Measurements from ENCODE around the gene SNX11.
A peak's percentile ranks its signal among the peaks of the same experiment; 100 is the strongest.
"Not testable (repeated sequence)": the region's sequence is repeated elsewhere in the genome, so short reads cannot be mapped to it uniquely, and the experiment has no call there.

SNX11 gene, protein sequence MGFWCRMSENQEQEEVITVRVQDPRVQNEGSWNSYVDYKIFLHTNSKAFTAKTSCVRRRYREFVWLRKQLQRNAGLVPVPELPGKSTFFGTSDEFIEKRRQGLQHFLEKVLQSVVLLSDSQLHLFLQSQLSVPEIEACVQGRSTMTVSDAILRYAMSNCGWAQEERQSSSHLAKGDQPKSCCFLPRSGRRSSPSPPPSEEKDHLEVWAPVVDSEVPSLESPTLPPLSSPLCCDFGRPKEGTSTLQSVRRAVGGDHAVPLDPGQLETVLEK

DNA sequence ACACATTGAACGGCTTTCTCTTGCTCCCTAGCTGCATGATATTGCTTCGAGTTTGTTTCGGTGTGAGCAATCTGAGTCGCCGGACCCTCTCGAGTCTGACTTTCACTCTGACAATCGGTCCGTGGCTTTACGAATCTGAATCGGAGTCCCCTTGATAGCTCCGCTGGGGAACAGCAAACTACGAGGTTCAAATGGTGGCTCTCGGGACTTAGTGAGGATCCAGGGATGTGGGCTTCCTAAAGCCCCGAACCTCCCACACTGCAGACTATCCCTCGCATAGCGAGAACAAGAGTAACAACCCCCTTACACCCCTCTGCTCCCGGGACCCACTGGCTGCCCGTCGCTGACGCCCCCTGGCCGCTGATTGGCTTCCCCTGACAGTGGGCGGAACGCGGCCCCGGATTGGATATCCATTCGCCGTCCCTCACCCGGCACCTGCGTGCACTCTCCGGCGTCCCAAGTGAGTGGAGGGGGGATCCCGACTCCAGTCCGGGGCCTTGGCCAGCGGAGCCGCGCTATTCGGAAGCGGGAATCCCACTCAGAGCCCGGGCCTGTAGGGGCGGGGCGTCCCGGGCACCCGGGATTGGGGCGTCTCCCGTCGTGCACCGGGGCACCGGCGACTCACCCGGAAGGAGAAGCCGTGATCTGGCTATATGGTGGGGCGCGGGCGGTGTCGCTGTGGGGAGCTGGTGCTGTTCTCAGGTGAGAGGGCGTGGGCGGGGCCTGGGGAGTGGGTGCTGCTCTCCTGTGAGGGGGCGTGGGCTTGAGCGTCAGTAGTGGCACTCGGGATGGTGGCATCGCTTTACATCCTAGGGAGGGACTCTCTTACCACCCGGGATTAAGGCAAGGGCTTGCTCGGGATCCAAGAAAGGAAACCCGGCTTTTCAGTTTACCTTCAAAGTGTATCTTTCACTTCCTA lies at the start of gene SNX11:
SNX11 (plus strand) TSS at position 630 of the 919 bp plus-strand sequence. CDS start 4,278 bp downstream, outside the sequence.
- peak; percentile 93 to 97 (median 94) for DNase-seq (ENCODE audit: low read depth in 3 of 3)

DNA sequence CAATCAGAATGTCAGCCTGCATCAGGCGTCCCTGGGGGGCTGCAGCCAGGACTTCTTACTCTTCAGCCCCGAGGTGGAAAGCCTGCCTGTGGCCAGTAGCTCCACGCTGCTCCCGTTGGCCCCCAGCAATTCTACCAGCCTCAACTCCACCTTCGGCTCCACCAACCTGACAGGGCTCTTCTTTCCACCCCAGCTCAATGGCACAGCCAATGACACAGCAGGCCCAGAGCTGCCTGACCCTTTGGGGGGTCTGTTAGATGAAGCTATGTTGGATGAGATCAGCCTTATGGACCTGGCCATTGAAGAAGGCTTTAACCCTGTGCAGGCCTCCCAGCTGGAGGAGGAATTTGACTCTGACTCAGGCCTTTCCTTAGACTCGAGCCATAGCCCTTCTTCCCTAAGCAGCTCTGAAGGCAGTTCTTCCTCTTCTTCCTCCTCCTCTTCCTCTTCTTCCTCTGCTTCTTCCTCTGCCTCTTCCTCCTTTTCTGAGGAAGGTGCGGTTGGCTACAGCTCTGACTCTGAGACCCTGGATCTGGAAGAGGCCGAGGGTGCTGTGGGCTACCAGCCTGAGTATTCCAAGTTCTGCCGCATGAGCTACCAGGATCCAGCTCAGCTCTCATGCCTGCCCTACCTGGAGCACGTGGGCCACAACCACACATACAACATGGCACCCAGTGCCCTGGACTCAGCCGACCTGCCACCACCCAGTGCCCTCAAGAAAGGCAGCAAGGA lies 49.0 kb upstream of the SNX11 start:
- no peak for DNase-seq (ENCODE audit: low read depth in 3 of 3)

DNA sequence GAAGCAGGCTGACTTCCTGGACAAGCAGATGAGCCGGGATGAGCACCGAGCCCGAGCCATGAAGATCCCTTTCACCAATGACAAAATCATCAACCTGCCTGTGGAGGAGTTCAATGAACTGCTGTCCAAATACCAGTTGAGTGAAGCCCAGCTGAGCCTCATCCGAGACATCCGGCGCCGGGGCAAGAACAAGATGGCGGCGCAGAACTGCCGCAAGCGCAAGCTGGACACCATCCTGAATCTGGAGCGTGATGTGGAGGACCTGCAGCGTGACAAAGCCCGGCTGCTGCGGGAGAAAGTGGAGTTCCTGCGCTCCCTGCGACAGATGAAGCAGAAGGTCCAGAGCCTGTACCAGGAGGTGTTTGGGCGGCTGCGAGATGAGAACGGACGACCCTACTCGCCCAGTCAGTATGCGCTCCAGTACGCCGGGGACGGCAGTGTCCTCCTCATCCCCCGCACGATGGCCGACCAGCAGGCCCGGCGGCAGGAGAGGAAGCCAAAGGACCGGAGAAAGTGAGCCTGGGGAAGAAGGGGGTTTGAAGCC lies 48.4 kb upstream of the SNX11 start:
- DNase-seq (ENCODE audit: low read depth in 3 of 3) = no peak

DNA sequence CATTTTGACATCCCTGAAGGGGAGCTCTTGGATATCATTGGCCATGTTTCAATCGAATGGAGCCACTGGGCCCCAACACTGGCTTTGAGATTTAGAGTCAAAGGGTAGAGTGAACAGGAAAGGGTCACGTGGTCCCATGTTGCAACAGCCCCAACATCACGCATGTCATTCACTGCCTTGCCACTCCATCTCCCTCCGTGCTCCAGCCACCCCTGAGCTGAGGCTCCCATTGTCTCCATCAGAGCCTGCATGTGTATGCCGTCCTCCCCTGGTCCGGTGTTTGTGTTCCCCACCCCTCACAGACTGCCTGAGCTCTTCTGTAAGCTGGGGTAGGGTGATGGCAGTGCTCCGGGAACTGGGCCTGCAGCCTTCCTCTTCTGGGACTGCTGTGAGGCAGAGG lies 47.3 kb upstream of the SNX11 start:
- no peak for DNase-seq (ENCODE audit: low read depth in 3 of 3)

DNA sequence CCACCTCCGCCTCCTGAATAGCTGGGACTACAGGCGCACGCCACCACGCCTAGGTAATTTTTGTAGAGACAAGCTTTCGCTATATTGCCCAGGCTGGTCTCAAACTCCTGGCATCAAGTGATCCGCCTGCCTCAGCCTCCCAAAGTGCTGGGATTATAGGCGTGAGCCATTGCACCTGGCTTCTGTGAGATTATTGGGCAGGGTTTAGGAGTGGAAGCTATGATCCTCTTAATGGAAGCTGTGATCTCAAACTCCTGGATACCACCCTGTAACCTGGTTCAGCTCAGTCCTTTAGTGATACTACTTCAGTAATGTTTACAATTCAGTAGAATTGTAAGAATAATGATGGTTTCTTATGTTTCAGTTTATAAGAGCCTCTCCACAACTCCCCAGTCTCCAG lies 45.3 kb upstream of the SNX11 start:
- DNase-seq (ENCODE audit: low read depth in 3 of 3) = no peak

DNA sequence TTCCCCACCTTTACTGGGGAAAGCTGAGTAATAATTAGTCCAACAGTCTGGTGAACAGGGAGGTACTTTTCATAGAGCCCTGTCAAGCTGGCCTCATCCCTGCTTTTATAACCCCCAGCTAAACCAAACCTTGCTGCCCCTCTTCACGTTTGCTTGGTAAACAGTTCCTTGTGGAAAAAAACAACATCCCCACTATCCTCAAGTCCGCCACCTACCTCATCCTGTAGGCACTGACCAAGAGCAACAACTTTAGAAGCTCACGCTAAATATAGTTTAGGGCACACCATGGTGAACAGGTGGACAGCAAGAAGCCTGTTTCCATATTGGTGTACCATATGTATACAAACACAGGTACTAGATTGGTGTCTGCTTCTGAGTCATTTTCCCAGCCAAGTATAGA lies 42.9 kb upstream of the SNX11 start:
- DNase-seq (ENCODE audit: low read depth in 3 of 3) = no peak

DNA sequence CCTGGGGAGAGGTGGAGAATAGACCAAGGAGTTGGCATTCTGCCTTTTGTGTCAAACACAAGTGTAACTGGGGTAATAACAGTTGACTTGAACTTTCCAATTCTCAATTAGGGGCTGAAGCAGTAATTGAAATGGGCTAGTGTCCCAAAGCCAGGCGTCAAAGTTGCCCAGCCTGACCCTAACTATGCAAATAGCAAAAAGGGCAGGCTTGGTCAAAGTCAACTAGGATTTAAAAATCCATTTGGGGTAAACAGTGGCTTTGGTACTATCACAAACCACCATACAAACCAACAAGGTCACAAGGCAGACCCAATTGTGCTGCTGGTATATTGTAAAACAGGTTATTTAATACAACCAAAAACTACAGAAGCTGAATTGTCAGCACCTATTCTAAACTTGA lies 41.4 kb upstream of the SNX11 start:
- DNase-seq (ENCODE audit: low read depth in 3 of 3) = no peak

GRCh38 chr17:48066656-48067055 lies 40.9 kb upstream of the SNX11 start:
- no peak for DNase-seq (ENCODE audit: low read depth in 3 of 3)

DNA sequence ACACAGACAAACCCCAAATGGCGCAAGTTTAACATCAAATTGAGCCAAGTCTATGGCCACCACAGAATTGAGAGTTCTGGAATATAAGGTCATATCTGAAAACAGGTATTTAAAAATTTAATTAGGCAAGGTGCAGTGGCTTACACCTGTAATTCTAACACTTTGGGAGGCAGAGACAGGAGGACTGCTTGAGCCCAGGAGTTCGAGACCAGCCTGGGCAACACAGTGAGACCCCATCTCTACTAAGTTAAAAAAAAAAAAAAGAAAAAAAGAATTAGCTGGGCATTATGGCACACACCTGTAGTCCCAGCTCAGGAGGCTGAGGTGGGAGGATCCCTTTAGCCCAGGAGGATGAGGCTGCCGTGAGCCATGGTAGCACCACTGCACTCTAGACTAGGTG lies 40.3 kb upstream of the SNX11 start:
- DNase-seq (ENCODE audit: low read depth in 3 of 3) = no peak

DNA sequence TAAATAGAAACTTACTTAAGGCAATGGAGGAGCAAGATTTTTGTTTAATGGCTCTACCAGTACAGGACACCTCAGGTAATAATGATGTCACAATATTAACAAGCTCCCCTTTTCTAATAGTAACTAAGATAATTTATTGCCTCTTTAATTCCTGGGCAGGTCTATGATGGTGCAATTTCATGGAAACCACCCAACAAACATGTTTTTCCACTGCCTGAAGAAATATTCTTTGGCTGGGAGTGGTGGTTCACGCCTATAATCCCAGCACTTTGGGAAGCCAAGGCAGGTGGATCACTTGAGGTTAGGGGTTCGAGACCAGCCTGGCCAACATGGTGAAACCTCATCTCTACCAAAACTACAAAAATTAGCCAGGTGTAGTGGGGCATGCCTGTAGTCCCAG lies 39.8 kb upstream of the SNX11 start:
- DNase-seq (ENCODE audit: low read depth in 3 of 3) = not testable (repeated sequence)

DNA sequence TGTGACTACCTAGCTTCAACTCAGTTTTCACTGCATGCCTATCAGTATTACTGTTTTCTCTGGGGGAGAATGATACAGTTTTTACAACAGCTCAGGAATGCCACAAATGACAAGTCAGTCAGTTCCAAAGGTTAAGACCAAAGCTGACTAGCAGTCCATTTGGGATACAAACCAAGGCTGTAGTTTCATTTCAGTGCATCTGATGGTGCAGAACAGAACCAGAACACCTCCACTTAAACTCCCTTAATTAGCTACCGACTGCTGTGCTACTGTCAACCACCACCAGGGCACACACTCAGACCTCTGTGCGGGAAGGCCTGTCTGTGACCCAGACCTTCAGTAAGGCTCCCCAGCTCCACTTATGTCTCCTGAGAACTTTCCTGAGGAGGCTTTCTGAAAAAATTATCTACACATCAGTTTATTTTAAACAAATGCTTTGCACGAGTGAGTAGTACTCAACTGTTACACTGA lies 39.0 kb upstream of the SNX11 start:
- DNase-seq (ENCODE audit: low read depth in 3 of 3) = no peak

- no peak for DNase-seq (ENCODE audit: low read depth in 3 of 3)
Measured at GRCh38 chr17:48070195-48070594, 37.4 kb upstream of the SNX11 start.

DNA sequence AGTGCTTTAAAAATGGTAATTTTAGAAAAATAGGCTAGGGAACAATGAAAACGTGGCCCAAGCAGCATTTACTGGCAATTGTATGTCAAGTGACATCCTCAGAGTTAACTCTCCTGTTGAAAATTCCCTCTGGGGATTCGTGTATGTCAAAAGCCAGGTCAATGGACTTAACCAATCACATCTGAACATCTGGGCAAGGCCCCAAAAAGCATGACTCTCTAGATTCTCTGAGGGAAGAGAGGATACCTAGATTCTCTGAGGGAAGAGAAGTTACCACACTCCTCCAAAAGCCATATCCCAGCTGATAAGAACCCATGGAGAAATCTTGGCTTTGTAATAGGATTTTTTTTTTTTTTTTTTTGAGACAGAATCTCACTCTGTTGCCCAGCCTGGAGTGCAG lies 35.9 kb upstream of the SNX11 start:
- no peak for DNase-seq (ENCODE audit: low read depth in 3 of 3)

DNA sequence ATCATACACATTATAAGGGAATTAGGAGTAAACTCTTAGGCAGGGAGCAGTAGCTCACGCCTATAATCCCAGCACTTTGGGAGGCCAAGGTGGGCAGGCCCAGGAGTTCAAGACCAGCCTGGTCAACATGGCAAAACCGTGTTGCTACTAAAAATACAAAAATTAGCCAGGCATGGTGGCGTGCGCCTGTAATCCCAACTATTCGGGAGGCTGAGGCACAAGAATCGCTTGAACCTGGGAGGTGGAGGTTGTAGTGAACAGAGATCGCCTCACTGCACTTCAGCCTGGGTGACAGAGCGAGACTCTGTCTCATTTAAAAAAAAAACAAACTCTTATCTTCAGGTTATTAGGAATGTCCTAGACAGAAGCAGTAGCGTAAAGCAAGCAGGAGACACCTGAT lies 34.8 kb upstream of the SNX11 start:
- DNase-seq (ENCODE audit: low read depth in 3 of 3) = not testable (repeated sequence)

GRCh38 chr17:48073566-48074094 lies 33.9 kb upstream of the SNX11 start:
- DNase-seq (ENCODE audit: low read depth in 3 of 3) = not testable (repeated sequence)

GRCh38 chr17:48074322-48075081 lies 33.1 kb upstream of the SNX11 start:
- peak; percentile 23 to 68 (median 54) for DNase-seq (ENCODE audit: low read depth in 3 of 3)

GRCh38 chr17:48077152-48077551 lies 30.4 kb upstream of the SNX11 start:
- DNase-seq (ENCODE audit: low read depth in 3 of 3) = not testable (repeated sequence)

DNA sequence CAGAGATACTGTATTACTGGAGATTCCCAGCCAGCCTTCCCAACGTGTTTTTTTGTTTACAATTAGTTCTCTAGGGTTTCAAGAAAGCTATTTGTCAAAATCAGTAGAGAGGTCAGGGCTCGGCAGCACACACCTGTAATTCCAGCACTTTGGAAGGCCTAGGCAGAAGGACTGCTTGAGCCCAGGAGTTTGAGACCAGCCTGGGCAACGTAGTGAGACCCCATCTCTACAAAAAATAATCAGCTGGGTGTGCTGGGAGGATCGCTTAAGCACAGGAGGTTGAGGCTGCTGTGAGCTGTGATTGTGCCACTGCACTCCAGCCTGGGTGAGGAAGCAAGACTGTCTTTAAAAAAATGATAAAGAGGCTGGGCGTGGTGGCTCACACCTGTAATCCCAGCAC lies 25.7 kb upstream of the SNX11 start:
- DNase-seq (ENCODE audit: low read depth in 3 of 3) = no peak

DNA sequence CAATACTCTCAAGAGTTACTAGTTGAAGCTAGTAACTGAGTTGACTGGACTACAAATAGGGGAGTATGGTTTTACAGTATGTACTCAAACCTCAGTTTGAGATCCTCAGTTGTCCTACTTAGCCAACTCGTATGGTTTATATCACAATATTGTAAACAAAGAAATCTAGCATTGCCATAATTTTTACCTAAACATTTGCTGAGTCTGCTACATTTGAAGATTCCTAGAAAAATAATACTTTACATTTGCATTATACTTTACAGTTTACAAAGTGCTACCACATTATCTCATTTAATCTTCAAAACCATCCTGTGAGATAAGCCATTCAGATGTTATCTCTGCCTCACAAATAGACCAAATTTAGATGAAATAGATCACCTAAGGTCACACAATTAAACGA lies 22.6 kb upstream of the SNX11 start:
- DNase-seq (ENCODE audit: low read depth in 3 of 3) = no peak

GRCh38 chr17:48093341-48094045 lies 14.1 kb upstream of the SNX11 start:
- no peak for DNase-seq (ENCODE audit: low read depth in 3 of 3)
